ENCODE results near the gene SHC4.
"Not testable (repeated sequence)": the region's sequence is repeated elsewhere in the genome, so short reads cannot be mapped to it uniquely, and the experiment has no call there.

The SHC4 gene

GRCh38 chr15:48914717-48915116 is 49.0 kb downstream of the SHC4 start:
- no peak overlapping the region for H3K4me3 ChIP-seq (replicated peaks; ENCODE audit: low read depth, low read length)
- no peak for DNase-seq (ENCODE audit: low read depth)
- no peak for TF ChIP-seq CTCF (IDR thresholded peaks at IDR 0.05; ENCODE audit: low read length, missing control alignments)

- no peak for TF ChIP-seq CTCF (IDR thresholded peaks at IDR 0.05; ENCODE audit: low read length, missing control alignments)
- no peak for DNase-seq (ENCODE audit: low read depth)
- H3K4me3 ChIP-seq (replicated peaks; ENCODE audit: low read depth, low read length), result no peak overlapping the region
Measured at GRCh38 chr15:48913141-48913540, 50.6 kb downstream of the SHC4 start.

GRCh38 chr15:48910554-48910953 is 53.2 kb downstream of the SHC4 start:
- DNase-seq (ENCODE audit: low read depth); H3K4me3 ChIP-seq (replicated peaks; ENCODE audit: low read depth, low read length): not testable (repeated sequence)

GRCh38 chr15:48909313-48909712 is 54.4 kb downstream of the SHC4 start:
- not testable (repeated sequence) for DNase-seq (ENCODE audit: low read depth); H3K4me3 ChIP-seq (replicated peaks; ENCODE audit: low read depth, low read length)

GRCh38 chr15:48905847-48906246 is 57.9 kb downstream of the SHC4 start:
- no peak for DNase-seq (ENCODE audit: low read depth)
- no peak overlapping the region for H3K4me3 ChIP-seq (replicated peaks; ENCODE audit: low read depth, low read length)
- TF ChIP-seq CTCF (IDR thresholded peaks at IDR 0.05; ENCODE audit: low read length, missing control alignments), result no peak

- no peak for DNase-seq (ENCODE audit: low read depth)
- no peak for TF ChIP-seq CTCF (IDR thresholded peaks at IDR 0.05; ENCODE audit: low read length, missing control alignments)
Measured at GRCh38 chr15:48905216-48905615, 58.5 kb downstream of the SHC4 start.

GRCh38 chr15:48904758-48905157 is 59.0 kb downstream of the SHC4 start:
- TF ChIP-seq CTCF (IDR thresholded peaks at IDR 0.05; ENCODE audit: low read length, missing control alignments), result no peak
- DNase-seq (ENCODE audit: low read depth), result no peak
- no peak overlapping the region for H3K4me3 ChIP-seq (replicated peaks; ENCODE audit: low read depth, low read length)

More at GRCh38 chr15:48905216-48905615, 58.5 kb downstream of the SHC4 start:
- no peak overlapping the region for H3K4me3 ChIP-seq (replicated peaks; ENCODE audit: low read depth, low read length)

GRCh38 chr15:48899793-48900192 is 63.9 kb downstream of the SHC4 start:
- H3K4me3 ChIP-seq (replicated peaks; ENCODE audit: low read depth, low read length), result no peak overlapping the region
- TF ChIP-seq CTCF (IDR thresholded peaks at IDR 0.05; ENCODE audit: low read length, missing control alignments), result no peak
- no peak for DNase-seq (ENCODE audit: low read depth)
